HG02759 (cell line): ENCODE measurements around the gene IL17D.
A peak's percentile ranks its signal among the peaks of the same experiment; 100 is the strongest.
"Not testable (repeated sequence)": the region's sequence is repeated elsewhere in the genome, so short reads cannot be mapped to it uniquely, and the experiment has no call there.

ENCODE experiments used
- ATAC-seq: cut with Tn5 transposase; IDR thresholded peaks from one replicate; pipeline ENCODE4 v1.9.1; 2021; ENCODE audit warnings: mild to moderate bottlenecking, moderate library complexity; ENCODE audit not compliant: unreplicated experiment

IL17D gene, protein sequence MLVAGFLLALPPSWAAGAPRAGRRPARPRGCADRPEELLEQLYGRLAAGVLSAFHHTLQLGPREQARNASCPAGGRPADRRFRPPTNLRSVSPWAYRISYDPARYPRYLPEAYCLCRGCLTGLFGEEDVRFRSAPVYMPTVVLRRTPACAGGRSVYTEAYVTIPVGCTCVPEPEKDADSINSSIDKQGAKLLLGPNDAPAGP

DNA sequence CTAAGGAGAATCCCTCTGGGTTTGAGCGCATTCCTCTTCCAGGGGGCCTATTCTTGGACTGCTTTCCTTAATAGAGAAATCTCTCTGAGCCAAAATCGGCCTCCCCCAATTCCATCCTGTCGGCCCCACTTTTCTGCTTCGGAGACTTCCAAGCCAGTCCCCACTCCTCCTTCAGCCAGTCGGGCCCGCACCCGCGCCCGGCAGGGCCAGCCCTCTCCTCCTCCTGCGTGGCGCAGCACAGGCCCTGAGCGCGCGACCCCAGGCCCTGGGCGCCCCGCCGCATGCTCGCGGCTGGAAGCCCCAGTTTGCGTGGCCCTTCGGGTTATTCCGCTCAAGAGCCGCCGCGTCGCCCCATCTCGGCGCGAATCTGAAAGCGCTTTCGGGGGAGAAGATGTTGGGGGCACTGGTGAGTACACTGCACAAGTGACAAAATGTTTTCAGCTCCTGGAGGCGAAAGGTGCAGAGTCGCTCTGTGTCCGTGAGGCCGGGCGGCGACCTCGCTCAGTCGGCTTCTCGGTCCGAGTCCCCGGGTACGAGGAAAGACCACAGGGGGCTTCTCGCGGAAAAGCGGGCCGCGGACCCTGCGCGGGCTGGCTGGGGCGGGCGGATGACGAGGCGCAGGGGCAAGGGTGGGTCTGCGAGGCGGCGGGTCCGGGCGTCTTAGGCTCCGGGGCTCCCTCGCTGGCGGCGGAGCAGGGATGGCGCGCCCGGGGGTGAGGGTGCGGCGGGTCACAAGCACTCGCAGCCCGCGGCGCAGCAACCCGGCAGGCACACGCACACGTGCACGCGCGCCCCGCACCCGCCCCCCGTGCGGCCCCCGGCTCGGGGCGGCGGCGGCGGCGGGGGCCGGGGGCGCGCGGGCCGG is at the start of gene IL17D:
Gene IL17D (plus strand): TSS at position 785 of the 865 bp plus-strand sequence. CDS start 303 bp downstream, outside the sequence.
- peak; percentile 42 for ATAC-seq

DNA sequence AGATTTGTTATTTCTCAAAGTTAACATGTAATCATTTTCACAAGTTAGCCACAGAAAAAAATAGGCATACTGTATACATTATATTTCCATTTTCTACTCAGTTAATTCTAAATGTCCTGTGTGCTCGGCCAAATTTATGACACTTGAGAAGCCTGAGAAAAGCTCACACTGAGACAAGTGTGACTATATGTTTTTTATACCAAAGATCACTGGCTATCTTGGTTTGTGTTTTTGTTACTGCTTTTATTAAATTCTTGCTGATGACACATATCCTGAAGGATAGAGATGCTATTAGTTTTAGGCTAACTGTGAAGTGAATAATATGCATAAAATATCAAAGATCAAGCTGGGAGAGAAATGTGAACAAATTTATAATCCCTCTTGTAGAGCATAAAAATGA is 49.3 kb upstream of the IL17D start:
- ATAC-seq: no peak

DNA sequence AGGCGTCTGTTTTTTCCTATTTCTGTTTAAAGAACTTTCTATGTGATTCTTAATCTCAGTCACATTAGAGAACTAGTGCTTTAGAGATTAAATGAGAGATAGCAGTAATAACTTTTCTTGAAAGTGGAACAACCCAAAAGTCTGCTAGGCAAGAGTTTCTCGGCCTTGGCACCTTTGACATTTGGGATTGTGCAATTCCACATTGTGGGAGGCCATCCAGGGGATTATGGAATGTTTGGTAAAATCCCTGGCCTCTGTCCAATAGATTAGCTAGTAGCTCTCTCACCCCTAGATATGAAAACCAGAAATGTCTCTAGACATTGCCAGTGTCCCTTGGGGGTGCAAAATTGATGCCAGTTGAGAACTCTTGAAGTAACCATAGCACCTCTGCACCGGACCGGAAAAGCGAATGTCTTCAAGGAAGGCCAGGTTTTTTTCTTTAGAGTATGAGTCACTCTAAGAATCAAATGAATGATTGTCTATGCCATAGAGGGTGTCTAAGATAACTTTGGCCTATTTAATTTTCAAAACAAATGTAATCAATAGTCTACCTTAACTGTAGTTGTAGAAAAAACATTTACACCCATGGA is 45.0 kb upstream of the IL17D start:
- ATAC-seq: no peak

DNA sequence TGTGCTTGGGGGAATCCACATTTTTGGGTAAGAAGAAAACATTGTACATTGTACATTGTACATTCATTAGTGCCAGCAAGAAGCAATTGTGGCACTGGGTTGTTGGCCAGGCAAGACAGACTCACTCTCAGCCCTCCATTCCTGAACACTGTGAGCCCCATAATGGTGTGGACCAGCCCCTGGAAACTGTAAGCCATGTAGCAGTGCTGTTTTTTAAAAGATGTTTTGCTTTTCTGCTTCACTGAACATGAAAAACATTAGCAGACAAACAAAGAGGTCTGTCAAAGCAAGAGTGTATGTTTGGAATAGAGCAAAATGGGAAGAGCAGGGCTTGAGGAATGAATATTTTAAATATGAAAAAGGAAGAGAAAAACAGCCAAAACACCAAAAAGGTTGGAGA is 39.1 kb upstream of the IL17D start:
- ATAC-seq: no peak

DNA sequence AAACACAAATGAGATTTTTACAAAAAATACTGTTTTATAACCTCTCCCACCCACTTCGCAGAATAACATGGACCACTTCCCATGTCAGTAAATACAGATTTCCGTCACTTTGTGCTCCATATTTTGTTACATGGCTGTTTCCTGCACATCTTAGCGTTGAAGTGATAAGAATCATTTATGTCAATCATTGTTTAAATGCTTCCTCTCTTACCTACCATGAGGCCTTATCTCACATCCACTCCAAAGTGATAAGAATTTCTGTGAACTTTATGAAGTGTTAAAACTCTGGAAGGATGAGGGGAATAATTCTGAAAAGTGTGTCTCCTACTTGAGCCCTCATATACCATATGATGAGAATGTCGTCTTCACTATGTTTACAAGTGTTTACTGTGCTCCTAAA is 36.6 kb upstream of the IL17D start:
- ATAC-seq: no peak

DNA sequence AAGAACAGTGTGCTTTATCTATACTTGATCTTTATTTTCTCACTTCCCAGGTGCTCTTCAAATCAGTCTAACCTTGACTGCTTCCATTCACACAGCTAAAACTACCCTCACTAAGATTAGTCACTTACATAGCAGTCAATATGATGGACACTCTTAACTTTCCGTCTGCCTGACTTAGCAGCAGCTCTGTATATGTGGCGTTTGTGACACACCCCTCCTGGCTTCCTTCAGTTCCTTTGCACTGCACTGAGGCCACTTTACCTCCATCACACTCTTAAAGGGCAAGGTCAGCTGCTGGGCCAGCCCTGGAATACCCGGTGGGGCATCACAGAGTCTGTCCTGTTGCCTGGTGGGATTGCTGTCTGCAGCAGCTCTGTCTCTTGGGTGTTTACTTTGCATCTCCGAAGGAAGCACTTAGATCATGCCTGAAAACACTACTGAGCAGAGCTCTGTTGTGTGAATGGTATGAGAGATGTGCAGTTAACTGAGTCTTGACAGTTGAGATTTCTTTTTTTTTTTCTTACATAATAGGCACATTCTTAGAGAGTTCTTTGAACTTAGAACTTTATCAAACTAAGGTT is 35.6 kb upstream of the IL17D start:
- ATAC-seq: no peak

DNA sequence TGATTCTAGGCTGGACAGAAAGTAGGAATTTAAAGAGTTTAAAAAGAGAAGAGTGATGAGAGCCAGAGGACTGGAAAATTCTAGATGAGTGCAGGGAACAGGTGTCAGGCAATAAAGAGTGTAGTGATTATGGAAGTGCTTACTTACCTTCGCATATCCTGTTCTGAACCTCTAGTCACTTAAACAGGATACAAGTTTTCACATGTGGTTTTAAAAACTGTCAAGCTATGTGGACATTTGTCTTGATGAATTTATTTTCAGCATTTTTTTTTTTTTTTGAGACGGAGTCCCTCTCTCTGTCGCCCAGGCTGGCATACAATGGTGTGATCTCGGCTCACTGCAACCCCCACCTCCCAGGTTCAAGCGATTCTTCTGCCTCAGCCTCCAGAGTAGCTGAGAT is 34.3 kb upstream of the IL17D start:
- ATAC-seq: no peak

DNA sequence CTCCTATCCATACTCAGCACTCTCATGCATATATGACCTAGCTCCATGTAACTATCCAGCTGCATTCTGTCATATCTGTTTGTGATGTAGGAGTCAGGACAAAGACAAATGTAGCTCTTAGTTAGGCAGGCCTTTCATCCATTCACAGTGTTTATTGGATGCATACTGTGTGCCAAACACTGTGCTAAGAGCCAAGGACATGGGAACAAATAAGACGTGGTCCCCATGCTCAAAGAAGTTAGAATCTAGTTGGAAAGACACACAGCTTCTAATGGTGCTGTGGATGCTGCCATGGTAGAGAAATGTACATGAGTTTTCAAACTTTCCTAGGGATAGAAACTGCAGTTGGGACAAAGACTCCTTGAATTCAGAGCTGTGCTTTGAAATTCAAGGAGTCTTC is 31.7 kb upstream of the IL17D start:
- ATAC-seq: no peak

DNA sequence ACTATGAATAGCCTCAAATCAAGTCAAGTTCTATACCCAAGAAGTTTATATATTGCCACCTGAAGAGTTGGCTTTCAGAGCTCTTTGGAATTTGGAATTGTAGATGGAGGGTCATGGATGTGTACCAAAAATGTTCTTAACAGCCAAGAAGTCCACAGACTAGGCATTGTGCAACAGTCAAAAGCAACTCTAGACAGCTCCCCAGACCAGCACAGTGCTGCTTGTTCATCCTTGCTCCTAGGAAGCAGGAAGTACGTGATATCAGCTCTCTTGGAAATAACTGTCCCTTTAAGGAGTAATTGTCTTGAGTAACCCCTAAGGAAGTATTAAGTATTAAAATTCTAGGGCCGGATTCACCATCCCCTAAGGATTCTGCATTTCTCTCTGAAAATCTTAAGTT is 30.7 kb upstream of the IL17D start:
- no peak for ATAC-seq

DNA sequence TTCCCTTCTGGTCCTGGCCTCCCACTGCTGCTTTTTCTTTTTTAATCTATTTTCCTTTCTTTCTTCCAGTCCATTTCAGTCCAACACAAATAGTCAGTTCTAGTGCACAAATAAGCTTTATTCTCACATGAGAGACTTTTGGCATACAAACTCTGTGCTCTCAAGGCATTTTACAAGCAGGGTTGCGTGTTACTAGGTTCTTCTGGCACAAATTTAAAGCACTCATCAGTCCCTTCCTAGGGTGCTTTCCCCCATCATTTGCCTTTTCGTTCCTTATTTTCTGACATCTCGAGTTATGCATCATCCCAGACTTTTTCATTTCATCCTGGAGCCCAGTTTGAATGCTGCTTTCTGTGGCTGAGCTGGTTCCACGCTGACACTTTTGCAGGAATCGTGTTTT is 29.8 kb upstream of the IL17D start:
- no peak for ATAC-seq

DNA sequence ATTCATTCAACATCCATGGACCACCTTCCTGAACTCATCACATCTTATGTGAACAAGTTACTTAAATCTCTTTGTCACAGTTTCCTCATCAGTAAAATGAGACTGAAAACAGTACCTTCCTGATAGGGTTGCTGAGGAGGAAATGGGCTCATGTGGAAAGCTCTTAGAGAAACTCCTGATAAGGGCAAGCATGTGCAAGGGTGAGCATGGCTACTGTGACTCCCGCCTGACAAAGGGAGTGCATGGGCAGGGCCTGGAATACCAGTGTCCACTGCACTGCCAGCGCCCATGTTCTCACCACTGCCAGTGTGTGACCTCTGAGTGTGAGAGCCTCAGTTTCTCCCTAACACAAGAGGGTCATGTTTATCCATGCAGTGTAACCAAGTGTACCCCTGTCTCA is 27.3 kb upstream of the IL17D start:
- no peak for ATAC-seq

DNA sequence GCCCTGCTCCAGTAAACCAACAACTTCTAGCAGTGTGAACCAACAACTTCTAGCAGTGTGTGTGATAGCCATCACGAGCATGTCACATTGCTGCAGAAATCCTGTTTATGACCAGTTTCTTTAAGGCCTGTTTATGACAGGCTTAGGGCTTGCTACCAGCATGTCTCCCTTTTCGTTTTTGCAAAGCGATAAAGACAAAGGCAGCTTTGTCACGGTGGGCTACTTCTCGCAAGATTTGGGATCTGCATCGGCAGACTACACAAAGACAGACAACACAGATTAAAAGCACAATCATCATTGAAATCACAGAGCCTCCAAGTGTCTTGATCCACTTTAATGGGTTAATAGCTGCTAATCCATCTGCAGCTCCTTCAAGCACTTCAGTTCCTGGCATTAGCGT is 24.9 kb upstream of the IL17D start:
- ATAC-seq: not testable (repeated sequence)

DNA sequence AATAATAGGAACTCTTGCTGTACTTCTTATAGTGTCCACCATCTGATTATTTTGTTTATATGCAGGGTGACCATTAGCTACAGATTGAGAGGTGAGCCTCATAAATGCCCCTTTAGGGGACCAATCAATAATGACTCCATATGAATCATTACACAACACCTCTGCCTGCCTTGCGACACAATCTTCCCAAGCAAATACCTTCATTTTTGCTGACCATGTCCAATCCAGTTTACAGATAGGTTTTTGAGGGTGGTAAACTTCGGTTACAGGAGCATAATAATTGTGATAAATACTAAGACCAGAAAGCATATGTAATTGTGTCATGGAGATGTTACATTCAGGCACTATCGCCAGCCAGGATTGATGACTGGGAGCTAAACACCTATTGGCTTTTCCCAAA is 23.6 kb upstream of the IL17D start:
- no peak for ATAC-seq

DNA sequence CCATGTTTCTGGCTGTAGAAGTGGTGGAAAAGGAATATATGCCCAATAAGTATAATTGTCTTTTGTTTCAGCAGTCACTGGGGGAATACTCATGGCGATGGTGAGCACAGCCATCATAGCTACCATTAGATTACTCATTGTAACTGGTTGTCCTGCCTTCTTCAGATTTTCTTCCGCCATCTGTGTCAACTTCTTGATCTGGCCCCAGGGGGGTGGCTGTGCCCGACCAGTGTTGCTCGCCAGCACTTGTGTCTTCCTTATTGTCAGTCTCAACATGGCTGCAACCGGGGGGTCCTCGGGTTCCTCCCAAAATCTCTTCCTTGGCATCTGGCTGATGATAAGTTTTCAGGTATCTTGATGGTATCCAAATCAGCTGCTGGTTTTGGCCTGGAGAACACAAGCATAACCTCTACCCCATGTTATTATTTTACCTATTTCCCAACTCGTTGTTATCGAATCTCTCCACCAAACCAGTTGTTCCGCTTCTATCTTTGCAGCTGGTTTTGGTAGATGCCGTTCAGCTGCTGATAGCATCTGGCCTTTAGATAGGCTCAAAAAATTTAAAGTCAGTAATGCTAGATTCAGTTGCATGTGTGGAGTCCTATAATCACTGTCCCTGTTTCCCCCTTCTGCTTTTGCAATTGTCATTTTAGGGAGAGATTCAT is 23.0 kb upstream of the IL17D start:
- ATAC-seq: no peak

DNA sequence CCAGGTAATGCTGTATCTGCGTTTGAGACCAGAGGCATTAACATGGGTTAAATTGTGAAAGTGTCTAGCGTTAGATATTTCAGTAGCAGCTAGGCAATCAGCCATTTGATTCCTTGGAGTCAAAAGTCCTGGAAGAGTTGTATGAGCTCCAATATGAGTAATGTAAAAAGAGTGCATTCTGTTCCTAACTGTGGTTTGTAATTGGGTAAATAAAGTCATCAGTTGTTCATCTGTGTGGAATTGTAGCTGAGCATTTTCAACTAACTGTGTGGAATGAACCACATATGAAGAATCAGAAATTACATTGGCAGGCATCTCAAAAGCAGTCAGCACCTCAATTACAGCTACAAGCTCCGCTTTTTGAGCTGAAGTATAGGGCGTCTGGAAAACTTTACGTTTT is 22.0 kb upstream of the IL17D start:
- not testable (repeated sequence) for ATAC-seq

DNA sequence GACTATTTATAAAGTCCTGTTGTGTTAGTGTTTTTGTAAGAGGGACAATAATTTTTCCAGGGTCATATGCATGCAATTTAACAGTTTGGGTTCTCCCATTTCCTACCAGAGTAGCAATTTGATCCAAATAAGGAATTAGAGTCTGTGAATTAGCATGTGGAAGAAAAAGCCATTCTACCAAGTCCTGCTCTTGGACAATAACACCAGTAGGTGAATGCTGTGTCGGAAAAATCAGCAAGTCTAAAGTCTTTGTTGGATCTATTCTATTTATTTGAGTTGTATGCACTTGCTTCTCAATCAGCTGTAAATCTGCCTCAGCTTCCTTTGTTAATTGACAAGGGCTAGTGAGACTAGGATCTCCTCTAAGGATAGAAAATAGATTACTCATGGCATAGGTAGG is 21.4 kb upstream of the IL17D start:
- no peak for ATAC-seq

DNA sequence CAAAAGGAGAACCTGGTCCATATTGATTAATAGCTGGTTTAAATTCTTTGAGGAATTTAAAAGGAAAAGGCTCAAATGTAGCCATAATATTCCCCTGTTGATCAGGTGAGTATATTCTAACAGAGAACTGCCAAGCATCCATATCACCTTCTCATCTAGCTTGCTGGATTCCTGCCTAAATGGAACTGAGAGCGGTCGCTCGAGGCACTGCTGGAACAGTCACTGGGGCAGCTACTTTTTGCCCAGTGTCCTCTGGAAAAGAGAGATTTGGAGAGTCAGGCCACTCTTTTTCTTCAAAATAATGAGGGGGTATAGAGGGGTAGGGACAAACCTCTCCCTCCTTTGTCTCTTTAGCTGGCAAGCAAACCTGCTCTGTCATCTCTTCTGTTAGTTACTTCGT is 19.5 kb upstream of the IL17D start:
- ATAC-seq: no peak

DNA sequence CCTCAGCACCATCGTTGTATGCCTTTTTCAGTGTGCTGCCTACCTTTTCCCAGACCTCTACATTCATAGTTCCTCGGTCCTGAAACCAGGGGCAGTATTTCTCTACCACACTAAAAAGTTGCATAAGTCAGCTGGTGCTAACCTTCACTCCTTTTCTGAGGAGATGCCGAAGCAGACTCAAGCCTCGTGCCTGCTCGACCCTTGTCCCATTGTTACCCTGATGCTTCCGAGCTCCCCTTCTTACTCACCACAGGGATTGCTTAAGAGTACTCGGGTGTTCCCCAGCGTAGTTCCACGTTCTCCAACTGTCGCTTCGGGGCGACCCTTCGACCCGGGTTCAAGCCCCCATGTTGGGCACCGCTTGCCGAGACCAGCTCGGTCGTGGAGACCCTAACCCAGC is 19.0 kb upstream of the IL17D start:
- ATAC-seq: no peak

DNA sequence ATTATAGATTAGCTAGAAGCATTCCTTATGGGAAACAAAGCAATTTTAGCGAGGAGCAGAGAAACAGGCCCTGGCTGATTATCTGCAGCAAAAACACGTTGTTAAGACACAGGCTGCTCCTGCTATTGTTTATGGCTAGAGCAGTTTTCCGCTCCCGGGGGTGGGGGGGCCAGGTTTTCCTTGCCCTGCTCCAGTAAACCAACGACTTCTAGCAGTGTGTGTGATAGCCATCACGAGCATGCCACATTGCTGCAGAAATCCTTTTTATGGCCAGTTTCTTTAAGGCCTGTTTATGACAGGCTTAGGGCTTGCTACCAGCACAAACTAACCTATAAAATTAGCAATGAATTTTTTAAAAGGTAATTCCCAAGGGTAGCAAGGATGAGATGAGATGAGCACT is 18.4 kb upstream of the IL17D start:
- ATAC-seq: no peak

DNA sequence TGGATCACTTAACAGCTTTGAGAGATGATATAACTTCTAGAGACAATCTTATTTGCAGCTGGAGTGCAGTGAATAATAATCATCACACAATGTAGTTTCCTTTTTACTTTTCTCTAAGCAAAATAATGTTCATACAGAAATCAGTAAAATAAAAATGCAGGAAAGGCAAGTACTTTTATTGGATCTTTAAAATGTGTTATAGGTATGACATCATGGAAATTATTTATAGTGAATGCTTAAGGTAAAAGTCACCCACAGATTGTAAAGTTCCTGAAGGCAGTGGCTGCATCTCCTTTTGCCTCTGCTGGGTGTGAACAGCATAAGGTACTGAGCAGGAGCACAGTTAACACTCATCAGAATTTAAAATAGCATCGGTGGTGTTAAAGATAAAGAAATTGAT is 17.3 kb upstream of the IL17D start:
- no peak for ATAC-seq

DNA sequence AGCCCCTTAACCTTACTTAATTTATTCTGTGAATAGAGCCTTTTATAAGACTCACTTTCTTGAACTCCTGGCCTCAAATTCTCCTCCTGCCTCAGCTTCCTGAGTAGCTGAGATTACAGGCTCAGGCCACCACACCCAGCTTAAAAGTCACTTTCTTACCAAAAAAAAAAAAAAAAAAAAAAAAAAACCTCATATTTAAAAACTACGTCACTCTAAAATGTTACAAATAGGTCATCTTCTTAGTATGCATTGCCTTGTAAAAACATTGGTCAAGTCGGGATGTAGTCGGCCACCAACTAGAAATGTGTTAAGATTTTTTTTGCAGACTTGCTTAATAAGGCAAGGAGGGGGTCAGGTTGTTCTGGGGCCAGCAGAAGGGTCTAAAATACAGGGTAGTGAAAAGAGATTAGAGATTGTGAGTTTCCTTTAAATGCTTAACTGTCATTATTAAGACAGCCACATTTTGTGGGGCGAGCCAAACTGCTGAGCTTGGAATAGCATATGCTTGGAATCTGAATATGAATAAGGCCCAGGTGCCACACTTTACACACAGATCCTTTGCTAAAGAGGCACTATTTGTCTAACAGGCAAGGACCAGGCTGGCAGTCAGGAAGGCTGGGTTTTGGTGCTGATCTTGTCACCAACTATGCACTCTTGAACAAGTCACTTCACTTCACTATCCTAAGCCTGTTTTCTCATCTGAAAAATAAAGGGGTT is 16.5 kb upstream of the IL17D start:
- ATAC-seq: no peak
